GM23248 (cell line): ENCODE results near the gene ETFA. TPM values are rescaled to one million over a fixed set of nuclear protein-coding genes. Genes with fewer than 3 reads are reported as not detected.

Source experiments
- DNase-seq: peaks from one replicate; pipeline ENCODE4 v3.0.0-alpha.2; 2015
- H2AFZ ChIP-seq: fragments of 200-600 bp; sonication (generic); 2 replicates; pipeline ENCODE4 v1.6.1; 2016; ENCODE audit warnings: antibody characterized with exemption
- H3F3A ChIP-seq: fragments of 200-600 bp; sonication (generic); 2 replicates; pipeline ENCODE4 v1.6.1; 2016; ENCODE audit warnings: mild to moderate bottlenecking, antibody characterized with exemption, mixed run types; ENCODE audit not compliant: insufficient read depth
- H3K27ac ChIP-seq: fragments of 200-600 bp; sonication (generic); 2 replicates; pipeline ENCODE4 v1.5.1; 2016; ENCODE audit warnings: mild to moderate bottlenecking
- H3K27me3 ChIP-seq: fragments of 200-600 bp; sonication (generic); replicated peaks from 2 replicates; pipeline ENCODE4 v1.6.1; 2016; ENCODE audit warnings: mild to moderate bottlenecking; ENCODE audit not compliant: insufficient read depth
- H3K36me3 ChIP-seq: fragments of 200-600 bp; sonication (generic); 2 replicates; pipeline ENCODE4 v1.6.1; 2016; ENCODE audit warnings: low read depth, mild to moderate bottlenecking
- H3K4me1 ChIP-seq: fragments of 200-600 bp; sonication (generic); 2 replicates; pipeline ENCODE4 v1.6.1; 2016; ENCODE audit warnings: mild to moderate bottlenecking; ENCODE audit not compliant: insufficient read depth
- H3K4me2 ChIP-seq: fragments of 200-600 bp; sonication (generic); one replicate; pipeline ENCODE4 v1.6.1; 2016; ENCODE audit warnings: mild to moderate bottlenecking; ENCODE audit not compliant: unreplicated experiment
- H3K4me3 ChIP-seq: fragments of 200-600 bp; sonication (generic); 2 replicates; pipeline ENCODE4 v1.5.1; 2016; ENCODE audit warnings: mild to moderate bottlenecking
- H3K79me2 ChIP-seq: fragments of 200-600 bp; sonication (generic); 2 replicates; pipeline ENCODE4 v1.6.1; 2016; ENCODE audit warnings: mild to moderate bottlenecking; ENCODE audit not compliant: insufficient read depth
- H3K9ac ChIP-seq: fragments of 200-600 bp; sonication (generic); 2 replicates; pipeline ENCODE4 v1.6.1; 2016; ENCODE audit warnings: mild to moderate bottlenecking
- H3K9me2 ChIP-seq: fragments of 200-600 bp; sonication (generic); 2 replicates; pipeline ENCODE4 v1.6.1; 2016; ENCODE audit warnings: mixed run types, mild to moderate bottlenecking, moderate library complexity; ENCODE audit not compliant: insufficient read depth
- H3K9me3 ChIP-seq: fragments of 200-600 bp; sonication (generic); one replicate; pipeline ENCODE4 v1.6.1; 2017; ENCODE audit warnings: low read depth
- H4K20me1 ChIP-seq: fragments of 200-600 bp; sonication (generic); 2 replicates; pipeline ENCODE4 v1.6.0; 2016; ENCODE audit not compliant: insufficient read depth
- EZH2 ChIP-seq: fragments of 200-600 bp; sonication (generic); IDR thresholded peaks from 2 replicates; pipeline ENCODE4 v1.6.1; 2018; ENCODE audit warnings: antibody characterized with exemption, mild to moderate bottlenecking; ENCODE audit not compliant: insufficient read depth, poor library complexity, severe bottlenecking
- EZH2phosphoT487 ChIP-seq: fragments of 200-600 bp; sonication (generic); IDR thresholded peaks from 2 replicates; pipeline ENCODE4 v1.6.1; 2018; ENCODE audit warnings: antibody characterized with exemption, moderate library complexity, mild to moderate bottlenecking, low read depth; ENCODE audit not compliant: insufficient read depth
- WGBS, 2 experiments: methylation state at CpG; one replicate each; pipeline ENCODE4 v1.1.6; 2015 to 2017; ENCODE audit warnings: low lambda C conversion rate in 2 of 2, low coverage in 1 of 2; ENCODE audit errors: missing lambda C conversion rate in 2 of 2; 5-methylcytosine and 5-hydroxymethylcytosine counted together
- in situ Hi-C: fragments of 300-500 bp; cut with MboI; formaldehyde crosslinking; loops from 2 replicates; pipeline ENCODE4 v1.15.0; 2020
- polyA plus RNA-seq: library from polyadenylated mRNA; unstranded; fragments of >200 nt; fragmentation: Nextera tagmentation; extraction: Ambion mirVana; gene quantifications from 2 replicates; pipeline ENCODE4 v1.2.1, GENCODE V29; 2016
- total RNA-seq: library from RNA; depleted of rRNA; stranded (reverse); fragments of >200 nt; shearing (Covaris generic); gene quantifications from 2 replicates; pipeline ENCODE4 v1.2.3, GENCODE V29; 2014

The ETFA gene
- total and polyA plus RNA-seq, 2 experiments from 2014 or later = 94.8 to 141 TPM

GRCh38 chr15:76195506-76196268 lies 115.6 kb downstream of the ETFA start:
- DNase-seq = no peak
- Histone ChIP-seq H2AFZ (no peak overlapping the region), H4K20me1 (no peaks in the 10 kb centered on the region), H3K4me1 (peaks cover 35% of the 10 kb centered on the region), H3F3A (peaks cover 22% of the 10 kb centered on the region), H3K79me2 (no peaks in the 10 kb centered on the region), H3K9ac (peak overlapping the region; percentile 37; the same call in 1 of the 2 replicates), H3K4me2 (peak overlapping the region; percentile 37), H3K9me2 (no peaks in the 10 kb centered on the region), H3K9me3 (no peaks in the 10 kb centered on the region), H3K36me3 (no peaks in the 10 kb centered on the region), H3K4me3 (no peak overlapping the region), H3K27ac (peak overlapping the region; percentile 73), H3K27me3 (no peaks in the 10 kb centered on the region)
- in situ Hi-C loops = no loop called here
- 86 to 92% methylated on average over 7 of the region's 7 CpGs for WGBS, 2 experiments
- TF ChIP-seq EZH2 = no peak

GRCh38 chr15:76193934-76194333 lies 117.3 kb downstream of the ETFA start:
- Histone ChIP-seq H2AFZ (no peak overlapping the region), H3K9me2 (no peaks in the 10 kb centered on the region), H3K27ac (no peak overlapping the region), H3K4me1 (peaks cover 29% of the 10 kb centered on the region), H3K79me2 (no peaks in the 10 kb centered on the region), H3K27me3 (no peaks in the 10 kb centered on the region), H4K20me1 (no peaks in the 10 kb centered on the region), H3K36me3 (no peaks in the 10 kb centered on the region), H3K9ac (no peak overlapping the region), H3K4me2 (no peak overlapping the region), H3K4me3 (no peak overlapping the region), H3F3A (peaks cover 22% of the 10 kb centered on the region), H3K9me3 (no peaks in the 10 kb centered on the region)
- in situ Hi-C loops = no loop called here
- TF ChIP-seq EZH2 (no peak), EZH2phosphoT487 (no peak)
- 69 to 81% methylated on average over 8 of the region's 8 CpGs for WGBS, 2 experiments
- DNase-seq = no peak

GRCh38 chr15:76192715-76193114 lies 118.6 kb downstream of the ETFA start:
- no peak for DNase-seq
- H3F3A ChIP-seq = peaks cover 10% of the 10 kb centered on the region
- TF ChIP-seq EZH2 (no peak), EZH2phosphoT487 (no peak)
- H3K27ac ChIP-seq = no peak overlapping the region
- no peaks in the 10 kb centered on the region for H3K9me3 ChIP-seq
- no peaks in the 10 kb centered on the region for H3K36me3 ChIP-seq
- no peak overlapping the region for H3K9ac ChIP-seq
- 80 to 83% methylated on average over 7 to 8 of the region's 8 CpGs for WGBS, 2 experiments
- H2AFZ ChIP-seq = no peak overlapping the region
- no peak overlapping the region for H3K4me2 ChIP-seq
- no peaks in the 10 kb centered on the region for H4K20me1 ChIP-seq
- H3K27me3 ChIP-seq = no peaks in the 10 kb centered on the region
- no peaks in the 10 kb centered on the region for H3K79me2 ChIP-seq
- no peak overlapping the region for H3K4me3 ChIP-seq
- no peaks in the 10 kb centered on the region for H3K9me2 ChIP-seq
- peaks cover 17% of the 10 kb centered on the region for H3K4me1 ChIP-seq
- in situ Hi-C loops = no loop called here

GRCh38 chr15:76191539-76192244 lies 119.6 kb downstream of the ETFA start:
- Histone ChIP-seq H3K4me2 (no peak overlapping the region), H3K4me1 (peaks cover 7% of the 10 kb centered on the region), H3K9me3 (no peaks in the 10 kb centered on the region), H3K36me3 (no peaks in the 10 kb centered on the region), H3K9ac (no peak overlapping the region), H3K4me3 (no peak overlapping the region), H3K27me3 (no peaks in the 10 kb centered on the region), H2AFZ (no peak overlapping the region), H3K79me2 (no peaks in the 10 kb centered on the region), H4K20me1 (no peaks in the 10 kb centered on the region), H3K9me2 (no peaks in the 10 kb centered on the region), H3K27ac (no peak overlapping the region), H3F3A (no peaks in the 10 kb centered on the region)
- in situ Hi-C loops = no loop called here
- 89 to 91% methylated on average over 44 to 55 of the region's 55 CpGs for WGBS, 2 experiments
- DNase-seq = no peak
- TF ChIP-seq EZH2 (no peak), EZH2phosphoT487 (no peak)
